ENCODE results near the gene CABLES1.
A peak's percentile ranks its signal among the peaks of the same experiment; 100 is the strongest.
"Not testable (repeated sequence)": the region's sequence is repeated elsewhere in the genome, so short reads cannot be mapped to it uniquely, and the experiment has no call there.

Gene CABLES1

GRCh38 chr18:23108496-23108895 is 26.8 kb upstream of the CABLES1 start:
- no peak for DNase-seq (ENCODE audit: low read depth in 3 of 3, low spot score in 1 of 3)

GRCh38 chr18:23109163-23109562 is 26.1 kb upstream of the CABLES1 start:
- DNase-seq (ENCODE audit: low read depth in 3 of 3, low spot score in 1 of 3), result not testable (repeated sequence)

GRCh38 chr18:23113576-23113975 is 21.7 kb upstream of the CABLES1 start:
- no peak for DNase-seq (ENCODE audit: low read depth in 3 of 3, low spot score in 1 of 3)

- no peak for DNase-seq (ENCODE audit: low read depth in 3 of 3, low spot score in 1 of 3)
Measured at GRCh38 chr18:23114171-23114881, 21.0 kb upstream of the CABLES1 start.

GRCh38 chr18:23114911-23115310 is 20.4 kb upstream of the CABLES1 start:
- no peak for DNase-seq (ENCODE audit: low read depth in 3 of 3, low spot score in 1 of 3)

- no peak for DNase-seq (ENCODE audit: low read depth in 3 of 3, low spot score in 1 of 3)
Measured at GRCh38 chr18:23115683-23116096, 19.6 kb upstream of the CABLES1 start.

GRCh38 chr18:23121133-23121532 is 14.2 kb upstream of the CABLES1 start:
- DNase-seq (ENCODE audit: low read depth in 3 of 3, low spot score in 1 of 3), result no peak

- no peak for DNase-seq (ENCODE audit: low read depth in 3 of 3, low spot score in 1 of 3)
Measured at GRCh38 chr18:23122334-23123229, 12.7 kb upstream of the CABLES1 start.

- DNase-seq (ENCODE audit: low read depth in 3 of 3, low spot score in 1 of 3), result no peak
Measured at GRCh38 chr18:23126376-23127056, 8.8 kb upstream of the CABLES1 start.

- no peak for DNase-seq (ENCODE audit: low read depth in 3 of 3, low spot score in 1 of 3)
Measured at GRCh38 chr18:23127090-23127489, 8.2 kb upstream of the CABLES1 start.

- DNase-seq (ENCODE audit: low read depth in 3 of 3, low spot score in 1 of 3), result no peak
Measured at GRCh38 chr18:23129355-23130002, 5.8 kb upstream of the CABLES1 start.

- DNase-seq (ENCODE audit: low read depth in 3 of 3, low spot score in 1 of 3), result peak in 1 of 3 donors; percentile 30
Measured at GRCh38 chr18:23131693-23132319, 3.5 kb upstream of the CABLES1 start.

- peak in 1 of 3 donors; percentile 16 for DNase-seq (ENCODE audit: low read depth in 3 of 3, low spot score in 1 of 3)
Measured at GRCh38 chr18:23133860-23134779, 1.2 kb upstream of the CABLES1 start.

GRCh38 chr18:23135550-23136325 is 453 bp downstream of the CABLES1 start:
- DNase-seq (ENCODE audit: low read depth in 3 of 3, low spot score in 1 of 3), result peak in 1 of 3 donors; percentile 11

GRCh38 chr18:23136326-23137096 is 1.2 kb downstream of the CABLES1 start:
- DNase-seq (ENCODE audit: low read depth in 3 of 3, low spot score in 1 of 3), result no peak

GRCh38 chr18:23137097-23137635 is 1.9 kb downstream of the CABLES1 start:
- no peak for DNase-seq (ENCODE audit: low read depth in 3 of 3, low spot score in 1 of 3)

GRCh38 chr18:23137788-23138216 is 2.5 kb downstream of the CABLES1 start:
- DNase-seq (ENCODE audit: low read depth in 3 of 3, low spot score in 1 of 3), result no peak

GRCh38 chr18:23138471-23138870 is 3.2 kb downstream of the CABLES1 start:
- DNase-seq (ENCODE audit: low read depth in 3 of 3, low spot score in 1 of 3), result no peak
